ENCODE results near the gene NDUFC1. TPM values are rescaled to one million over a fixed set of nuclear protein-coding genes. Genes with fewer than 3 reads are reported as not detected.
"Not testable (repeated sequence)": the region's sequence is repeated elsewhere in the genome, so short reads cannot be mapped to it uniquely, and the experiment has no call there.

The NDUFC1 gene
- total and polyA plus RNA-seq, 5 donors from 2014 or later = 23.2 to 207 (median 178) TPM

DNA sequence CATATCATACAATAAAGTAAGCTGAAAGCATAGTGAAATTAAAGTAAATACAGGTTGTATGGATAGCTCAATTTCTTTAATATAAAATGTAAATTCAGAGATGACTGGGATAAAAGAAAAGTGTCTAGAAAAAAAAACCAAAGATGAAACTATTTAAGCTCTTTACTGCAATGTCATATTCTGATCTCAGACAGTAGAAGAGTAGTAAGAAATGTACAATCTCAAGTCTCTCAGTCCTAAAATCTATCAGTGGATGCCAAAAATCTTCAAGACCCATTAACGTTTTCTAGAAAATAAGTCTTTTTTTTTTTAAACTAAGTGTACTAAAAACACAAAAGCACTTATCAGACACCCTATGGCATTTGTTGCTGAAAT lies 36.1 kb downstream of the NDUFC1 start:
- no peak for DNase-seq
- peaks cover 13% of the 10 kb centered on the region for H3K4me1 ChIP-seq (ENCODE audit: control insufficient read depth, insufficient read depth, low read length, poor library complexity, severe bottlenecking)
- peaks cover 7 to 18% (median 13%) of the 10 kb centered on the region in 4 donors for H3K4me1 Mint-ChIP-seq
- H3K9me3 ChIP-seq (ENCODE audit: control insufficient read depth in 2 of 2, low read length in 2 of 2) = no peaks in the 10 kb centered on the region
- no peaks in the 10 kb centered on the region for H3K36me3 ChIP-seq (ENCODE audit: control insufficient read depth, insufficient read depth, low read length)
- H3K27me3 Mint-ChIP-seq = peaks cover 11% of the 10 kb centered on the region
- ATAC-seq (ENCODE audit: low read depth in 2 of 2) = no peak
- no peaks in the 10 kb centered on the region for H3K9me3 Mint-ChIP-seq
- H3K4me3 Mint-ChIP-seq = peak overlapping the region; percentile 17 to 88 (median 68)
- no peaks in the 10 kb centered on the region for H3K36me3 Mint-ChIP-seq
- H3K27ac Mint-ChIP-seq = peak overlapping the region; percentile 10 to 83 (median 54)
- H3K27me3 ChIP-seq (ENCODE audit: control insufficient read depth, insufficient read depth, low read length) = no peaks in the 10 kb centered on the region
- peak overlapping the region; percentile 76 for H3K4me3 ChIP-seq (ENCODE audit: low read depth, low read length)
- H3K27ac ChIP-seq (ENCODE audit: insufficient read depth, low read length, poor library complexity, severe bottlenecking) = peak overlapping the region; percentile 18

DNA sequence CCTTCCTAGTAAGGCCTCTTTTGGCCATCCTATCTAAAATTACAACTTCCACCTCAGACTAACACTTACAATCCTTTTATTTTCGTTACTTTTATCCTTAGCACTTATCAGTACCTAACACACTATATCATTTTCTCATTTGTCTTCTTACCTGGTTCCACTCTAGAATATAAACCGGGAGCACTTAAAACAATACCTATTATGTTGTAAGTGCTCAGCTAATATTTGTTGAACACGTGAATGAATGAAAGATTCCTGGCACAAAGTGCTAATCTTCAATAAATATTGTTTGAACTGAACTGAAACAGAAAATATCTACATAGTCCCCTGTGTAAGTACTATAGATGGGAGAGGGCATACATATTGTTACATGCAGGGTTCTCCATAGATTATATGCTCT lies 36.6 kb downstream of the NDUFC1 start:
- peaks cover 13% of the 10 kb centered on the region for H3K4me1 ChIP-seq (ENCODE audit: control insufficient read depth, insufficient read depth, low read length, poor library complexity, severe bottlenecking)
- Mint-ChIP-seq H3K27me3 (peaks cover 11% of the 10 kb centered on the region), H3K9me3 (no peaks in the 10 kb centered on the region), H3K4me3 (no peak overlapping the region), H3K4me1 (peaks cover 7 to 18% (median 13%) of the 10 kb centered on the region in 4 donors), H3K27ac (peak overlapping the region in 1 of 3 donors; percentile 0), H3K36me3 (no peaks in the 10 kb centered on the region)
- H3K36me3 ChIP-seq (ENCODE audit: control insufficient read depth, insufficient read depth, low read length) = no peaks in the 10 kb centered on the region
- H3K27ac ChIP-seq (ENCODE audit: insufficient read depth, low read length, poor library complexity, severe bottlenecking) = no peak overlapping the region
- no peak overlapping the region for H3K4me3 ChIP-seq (ENCODE audit: low read depth, low read length)
- no peak for DNase-seq
- no peak for ATAC-seq (ENCODE audit: low read depth in 2 of 2)
- H3K9me3 ChIP-seq (ENCODE audit: control insufficient read depth in 2 of 2, low read length in 2 of 2) = no peaks in the 10 kb centered on the region
- no peaks in the 10 kb centered on the region for H3K27me3 ChIP-seq (ENCODE audit: control insufficient read depth, insufficient read depth, low read length)

DNA sequence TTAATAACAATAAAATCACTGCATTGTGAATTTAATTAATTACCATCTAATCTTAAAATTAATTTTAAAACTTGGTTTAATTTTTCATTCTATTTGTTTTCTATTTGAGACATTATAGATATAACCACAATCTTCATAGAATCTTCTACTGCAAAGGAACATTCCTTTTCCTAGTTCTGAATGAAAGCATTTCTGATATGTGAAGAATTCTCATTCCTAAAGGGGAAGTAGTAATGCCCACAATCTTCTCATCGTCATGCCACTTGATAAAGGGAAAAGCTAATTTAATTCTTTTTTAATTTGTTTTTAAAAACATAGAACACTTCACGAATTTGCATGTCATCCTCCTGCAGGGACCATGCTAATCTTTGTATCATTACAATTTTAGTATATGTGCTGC lies 45.9 kb downstream of the NDUFC1 start:
- Histone ChIP-seq H3K27me3 (ENCODE audit: control insufficient read depth, insufficient read depth, low read length) (peaks cover 6% of the 10 kb centered on the region), H3K9me3 (ENCODE audit: control insufficient read depth in 2 of 2, low read length in 2 of 2) (no peaks in the 10 kb centered on the region), H3K4me3 (ENCODE audit: low read depth, low read length) (no peak overlapping the region), H3K36me3 (ENCODE audit: control insufficient read depth, insufficient read depth, low read length) (no peaks in the 10 kb centered on the region), H3K4me1 (ENCODE audit: control insufficient read depth, insufficient read depth, low read length, poor library complexity, severe bottlenecking) (no peaks in the 10 kb centered on the region), H3K27ac (ENCODE audit: insufficient read depth, low read length, poor library complexity, severe bottlenecking) (no peak overlapping the region)
- ATAC-seq (ENCODE audit: low read depth in 2 of 2) = no peak
- no peak overlapping the region for H3K27ac Mint-ChIP-seq
- no peak for DNase-seq
- peaks cover 0 to 5% (median 0%) of the 10 kb centered on the region in 7 donors for H3K9me3 Mint-ChIP-seq
- peaks cover 32% of the 10 kb centered on the region for H3K27me3 Mint-ChIP-seq
- H3K4me3 Mint-ChIP-seq = no peak overlapping the region
- no peaks in the 10 kb centered on the region for H3K36me3 Mint-ChIP-seq
- H3K4me1 Mint-ChIP-seq = no peaks in the 10 kb centered on the region

GRCh38 chr4:139255581-139255980 lies 46.7 kb downstream of the NDUFC1 start:
- DNase-seq; H3K4me1 ChIP-seq (ENCODE audit: control insufficient read depth, insufficient read depth, low read length, poor library complexity, severe bottlenecking); H3K27ac ChIP-seq (ENCODE audit: insufficient read depth, low read length, poor library complexity, severe bottlenecking); H3K9me3 Mint-ChIP-seq; ATAC-seq (ENCODE audit: low read depth in 2 of 2); H3K4me3 ChIP-seq (ENCODE audit: low read depth, low read length); H3K27ac Mint-ChIP-seq; H3K36me3 ChIP-seq (ENCODE audit: control insufficient read depth, insufficient read depth, low read length); H3K4me1 Mint-ChIP-seq; H3K9me3 ChIP-seq (ENCODE audit: control insufficient read depth in 2 of 2, low read length in 2 of 2); H3K36me3 Mint-ChIP-seq; H3K27me3 ChIP-seq (ENCODE audit: control insufficient read depth, insufficient read depth, low read length); H3K4me3 Mint-ChIP-seq: not testable (repeated sequence)
- peaks cover 32% of the 10 kb centered on the region for H3K27me3 Mint-ChIP-seq

DNA sequence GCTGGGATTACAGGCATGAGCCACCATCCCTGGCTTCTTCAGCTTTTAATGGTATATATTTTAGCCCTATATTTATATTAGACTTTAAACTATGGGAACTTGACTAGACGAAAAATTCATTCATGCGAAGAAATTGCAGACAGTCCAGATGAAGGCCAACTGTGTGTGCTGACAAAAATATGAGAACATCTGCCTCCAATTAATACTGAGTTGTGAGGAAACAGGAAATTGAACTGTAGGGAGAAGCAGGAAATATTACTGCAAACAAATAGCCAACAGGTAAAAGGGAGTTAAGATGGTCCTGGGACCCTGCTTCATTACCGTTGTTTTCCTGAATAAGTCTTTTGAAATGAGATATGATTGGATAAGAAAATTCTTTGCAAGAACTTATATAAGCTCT lies 48.6 kb downstream of the NDUFC1 start:
- no peak overlapping the region for H3K27ac Mint-ChIP-seq
- no peaks in the 10 kb centered on the region for H3K36me3 Mint-ChIP-seq
- DNase-seq = no peak
- no peaks in the 10 kb centered on the region for H3K4me1 ChIP-seq (ENCODE audit: control insufficient read depth, insufficient read depth, low read length, poor library complexity, severe bottlenecking)
- no peak for ATAC-seq (ENCODE audit: low read depth in 2 of 2)
- H3K4me3 ChIP-seq (ENCODE audit: low read depth, low read length) = no peak overlapping the region
- no peaks in the 10 kb centered on the region for H3K4me1 Mint-ChIP-seq
- peaks cover 0 to 3% (median 0%) of the 10 kb centered on the region in 7 donors for H3K9me3 Mint-ChIP-seq
- no peaks in the 10 kb centered on the region for H3K36me3 ChIP-seq (ENCODE audit: control insufficient read depth, insufficient read depth, low read length)
- no peak overlapping the region for H3K27ac ChIP-seq (ENCODE audit: insufficient read depth, low read length, poor library complexity, severe bottlenecking)
- H3K4me3 Mint-ChIP-seq = no peak overlapping the region
- no peaks in the 10 kb centered on the region for H3K9me3 ChIP-seq (ENCODE audit: control insufficient read depth in 2 of 2, low read length in 2 of 2)
- peaks cover 35% of the 10 kb centered on the region for H3K27me3 Mint-ChIP-seq
- peaks cover 2% of the 10 kb centered on the region for H3K27me3 ChIP-seq (ENCODE audit: control insufficient read depth, insufficient read depth, low read length)

- Histone ChIP-seq H3K27ac (ENCODE audit: insufficient read depth, low read length, poor library complexity, severe bottlenecking) (no peak overlapping the region), H3K9me3 (ENCODE audit: control insufficient read depth in 2 of 2, low read length in 2 of 2) (no peaks in the 10 kb centered on the region), H3K36me3 (ENCODE audit: control insufficient read depth, insufficient read depth, low read length) (no peaks in the 10 kb centered on the region), H3K27me3 (ENCODE audit: control insufficient read depth, insufficient read depth, low read length) (peaks cover 2% of the 10 kb centered on the region), H3K4me1 (ENCODE audit: control insufficient read depth, insufficient read depth, low read length, poor library complexity, severe bottlenecking) (no peaks in the 10 kb centered on the region), H3K4me3 (ENCODE audit: low read depth, low read length) (no peak overlapping the region)
- H3K9me3 Mint-ChIP-seq = peaks cover 0 to 3% (median 0%) of the 10 kb centered on the region in 7 donors
- H3K4me3 Mint-ChIP-seq = no peak overlapping the region
- ATAC-seq (ENCODE audit: low read depth in 2 of 2) = no peak
- DNase-seq = no peak
- no peak overlapping the region for H3K27ac Mint-ChIP-seq
- H3K36me3 Mint-ChIP-seq = no peaks in the 10 kb centered on the region
- H3K27me3 Mint-ChIP-seq = peaks cover 36% of the 10 kb centered on the region
- no peaks in the 10 kb centered on the region for H3K4me1 Mint-ChIP-seq
Measured at GRCh38 chr4:139253046-139253445, 49.2 kb downstream of the NDUFC1 start.

DNA sequence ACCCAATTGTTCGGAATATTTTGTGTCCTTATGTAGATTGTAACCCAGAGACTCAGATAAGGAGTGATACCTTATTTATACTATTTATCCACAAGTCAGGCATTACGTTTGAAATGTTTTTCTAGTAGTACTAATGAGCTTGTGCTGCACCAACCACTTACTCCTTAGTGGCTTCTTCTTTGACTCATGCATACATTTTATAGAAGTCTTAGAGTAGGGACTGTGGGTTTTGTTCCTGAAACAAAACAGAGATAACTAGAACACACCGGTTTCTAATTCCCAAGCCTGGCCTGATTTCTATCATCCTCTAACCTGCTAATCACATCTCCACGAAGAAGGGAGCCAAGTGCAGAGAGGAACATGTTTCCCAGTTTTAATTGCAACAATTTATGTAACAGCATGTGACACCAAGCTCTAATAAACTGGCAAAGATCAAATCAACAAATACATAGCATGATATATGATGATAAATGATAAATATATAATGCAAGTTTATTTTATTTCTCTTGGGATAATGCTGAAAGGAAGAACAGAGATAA lies 54.5 kb downstream of the NDUFC1 start:
- H3K4me3 Mint-ChIP-seq = no peak overlapping the region

GRCh38 chr4:139247241-139247640 lies 55.0 kb downstream of the NDUFC1 start:
- H3K27me3 Mint-ChIP-seq = peaks cover 31% of the 10 kb centered on the region
- H3K27me3 ChIP-seq (ENCODE audit: control insufficient read depth, insufficient read depth, low read length) = no peaks in the 10 kb centered on the region
- H3K9me3 ChIP-seq (ENCODE audit: control insufficient read depth in 2 of 2, low read length in 2 of 2) = no peaks in the 10 kb centered on the region
- H3K4me1 ChIP-seq (ENCODE audit: control insufficient read depth, insufficient read depth, low read length, poor library complexity, severe bottlenecking) = no peaks in the 10 kb centered on the region
- no peak overlapping the region for H3K27ac Mint-ChIP-seq
- H3K4me3 Mint-ChIP-seq = no peak overlapping the region
- no peak overlapping the region for H3K4me3 ChIP-seq (ENCODE audit: low read depth, low read length)
- no peaks in the 10 kb centered on the region for H3K9me3 Mint-ChIP-seq
- H3K36me3 ChIP-seq (ENCODE audit: control insufficient read depth, insufficient read depth, low read length) = no peaks in the 10 kb centered on the region
- DNase-seq = no peak
- H3K4me1 Mint-ChIP-seq = no peaks in the 10 kb centered on the region
- H3K27ac ChIP-seq (ENCODE audit: insufficient read depth, low read length, poor library complexity, severe bottlenecking) = no peak overlapping the region
- no peaks in the 10 kb centered on the region for H3K36me3 Mint-ChIP-seq
- ATAC-seq (ENCODE audit: low read depth in 2 of 2) = no peak

More for the DNA sequence above, 54.5 kb downstream of the NDUFC1 start:
- Mint-ChIP-seq H3K27me3 (peaks cover 29% of the 10 kb centered on the region), H3K4me1 (no peaks in the 10 kb centered on the region), H3K27ac (no peak overlapping the region), H3K9me3 (no peaks in the 10 kb centered on the region), H3K36me3 (no peaks in the 10 kb centered on the region)
- ATAC-seq (ENCODE audit: low read depth in 2 of 2) (no peak), DNase-seq (no peak)
- no peak overlapping the region for H3K27ac ChIP-seq (ENCODE audit: insufficient read depth, low read length, poor library complexity, severe bottlenecking)
- H3K4me3 ChIP-seq (ENCODE audit: low read depth, low read length) = no peak overlapping the region
- H3K27me3 ChIP-seq (ENCODE audit: control insufficient read depth, insufficient read depth, low read length) = no peaks in the 10 kb centered on the region
- no peaks in the 10 kb centered on the region for H3K4me1 ChIP-seq (ENCODE audit: control insufficient read depth, insufficient read depth, low read length, poor library complexity, severe bottlenecking)
- H3K36me3 ChIP-seq (ENCODE audit: control insufficient read depth, insufficient read depth, low read length) = no peaks in the 10 kb centered on the region
- H3K9me3 ChIP-seq (ENCODE audit: control insufficient read depth in 2 of 2, low read length in 2 of 2) = no peaks in the 10 kb centered on the region

All from CD4-positive, CD25-positive, alpha-beta regulatory T cell (primary cell).